Heart right ventricle (tissue), 16 donors: ENCODE data around the gene CD247. TPM values are rescaled to one million over a fixed set of nuclear protein-coding genes. Genes with fewer than 3 reads are reported as not detected.
A peak's percentile ranks its signal among the peaks of the same experiment; 100 is the strongest.

Experiments used
- ATAC-seq, 8 donors: fragments of 200-7000 bp; cut with Tn5 transposase; one replicate each; pipeline ENCODE4 v1.9.1; 2020; ENCODE audit warnings: mild to moderate bottlenecking in 8 of 8, moderate library complexity in 8 of 8, moderate number of reproducible peaks in 1 of 8
- DNase-seq, 2 donors: peaks; one replicate each; pipeline ENCODE4 v3.0.0-alpha.2; 2020
- H3K27ac ChIP-seq, 10 donors: fragments of 200-600 bp; sonication (generic) in 2 of 10; one replicate each; pipeline versions ENCODE4 v1.5.0 to v1.8.0; 2020 to 2022; ENCODE audit warnings: mild to moderate bottlenecking in 3 of 10
- H3K27me3 ChIP-seq, 7 donors: fragments of 200-600 bp; one replicate each; pipeline ENCODE4 v1.8.0; 2021 to 2022; ENCODE audit warnings: mild to moderate bottlenecking in 2 of 7
- H3K36me3 ChIP-seq, 9 donors: fragments of 200-600 bp; sonication (generic) in 1 of 9; one replicate each; pipeline versions ENCODE4 v1.5.0 to v1.8.0; 2020 to 2022; ENCODE audit warnings: mild to moderate bottlenecking in 2 of 9
- H3K4me1 ChIP-seq, 9 donors: fragments of 200-600 bp; sonication (generic) in 1 of 9; one replicate each; pipeline versions ENCODE4 v1.5.0 to v1.8.0; 2020 to 2022; ENCODE audit warnings: mild to moderate bottlenecking in 4 of 9
- H3K4me3 ChIP-seq, 10 donors: fragments of 200-600 bp; sonication (generic) in 2 of 10; one replicate each; pipeline versions ENCODE4 v1.5.0 to v1.8.0; 2020 to 2022; ENCODE audit warnings: mild to moderate bottlenecking in 7 of 10, moderate library complexity in 2 of 10
- H3K9me3 ChIP-seq, 11 donors: fragments of 200-600 bp in 10 of 11; sonication (generic) in 2 of 11; one replicate each; pipeline versions ENCODE4 v1.5.0 to v1.8.0; 2013 to 2022; ENCODE audit warnings: mild to moderate bottlenecking in 2 of 11, control low read depth in 1 of 11, moderate library complexity in 1 of 11
- WGBS, 2 donors: extraction: QIAGEN DNeasy Blood & Tissue Kit; methylation state at CpG; one replicate each; pipeline ENCODE4 v1.1.7; 2013; ENCODE audit warnings: inconsistent platforms in 1 of 2; 5-methylcytosine and 5-hydroxymethylcytosine counted together
- intact Hi-C, 10 donors: fragments of 100-400 bp; cut with DNase I; formaldehyde crosslinking; loops; one replicate each; pipeline versions ENCODE4 v1.11.1 to v1.14.2; 2022
- polyA plus RNA-seq, 2 donors: library from polyadenylated mRNA; stranded (reverse); fragments of 200-250 nt; gene quantifications; one replicate each; pipeline ENCODE4 v1.2.3, GENCODE V29; 2013
- total RNA-seq, 10 donors: library from RNA; stranded (reverse); fragmentation: NEBNext Ultra II Directional in 3 of 10; extraction: Animal tissue kit (Norgen Biotek cat#: 25700) in 3 of 10; gene quantifications; one replicate each; pipeline versions ENCODE4 v1.2.1 to v1.2.4, GENCODE V29; 2021 to 2023
- TF ChIP-seq, protein P1 (sequence below), 9 donors: fragments of 200-600 bp; sonication (generic) in 2 of 9; IDR thresholded peaks; one replicate each; pipeline versions ENCODE4 v1.5.0 to v1.8.0; 2021 to 2022; ENCODE audit warnings: antibody characterized with exemption in 9 of 9, mild to moderate bottlenecking in 5 of 9, moderate library complexity in 1 of 9
- donor health status: Arrhythmogenic right ventricular cardiomyopathy.
- donor health status: ischemic (EF 13 %, LVEDD 7.1; RV severe dilation, severe dysfunction).
- donor health status: healthy with polysubstance abuse.
- donor health status: DM: no; HTN: yes; CAD: no.
- donor health status: DM: no; HTN: no; CAD: no.
- donor health status: ischemic (EF 25% LVEDD 6.9; RV normal size, moderate dysfunction).
- donor health status: ischemic (EF 25% LVEDD 5.7; RV mildly dilated, moderate dysfunction).
- donor health status: healthy.
- donor health status: DM: yes; HTN: yes; CAD: no.
- donor health status: Ischemic cardiomyopathy.
- donor health status: ischemic (EF 35%, LVEDD 5.7; RV mildly dilated, moderate dysfunction).
- donor health status: nonischemic (EF 11% LVEDD 7.7; RV severe dilation, severe dysfunction).
- donor health status: DM: yes; HTN: yes; CAD: no.
- donor health status: PGD.
- donor health status: ischemic (EF 29% LVEDD 5.4; RV normal size, mild dysfunction).
- donor health status: nonischemic (EF 23%, LVEDD 6.1; RV moderate dilation, normal function).

The CD247 gene
- total and polyA plus RNA-seq, 12 donors: 0.31 to 6.5 (median 0.66) TPM; not detected in 1

DNA sequence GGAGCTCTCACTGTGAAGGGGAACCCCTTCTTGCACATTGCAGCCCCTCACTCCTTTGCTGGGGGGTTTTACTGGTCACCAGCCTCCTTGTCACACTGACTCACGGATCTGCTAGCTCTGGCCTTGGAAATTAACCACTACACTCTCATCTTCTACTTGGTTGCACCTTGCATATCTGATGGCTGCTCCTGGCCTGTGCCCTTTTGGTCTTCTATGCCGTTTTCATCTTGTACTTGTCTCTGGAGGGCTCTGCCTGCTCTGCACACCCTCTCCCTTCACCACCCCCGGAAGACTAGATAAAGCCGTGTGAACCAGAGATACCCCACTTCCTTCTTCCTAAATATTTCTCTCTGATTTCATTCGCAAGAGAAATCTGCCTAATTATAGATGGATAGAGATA is 44.6 kb downstream of the CD247 start:
- no peak overlapping the region for H3K27ac ChIP-seq
- TF ChIP-seq, protein P1, sequence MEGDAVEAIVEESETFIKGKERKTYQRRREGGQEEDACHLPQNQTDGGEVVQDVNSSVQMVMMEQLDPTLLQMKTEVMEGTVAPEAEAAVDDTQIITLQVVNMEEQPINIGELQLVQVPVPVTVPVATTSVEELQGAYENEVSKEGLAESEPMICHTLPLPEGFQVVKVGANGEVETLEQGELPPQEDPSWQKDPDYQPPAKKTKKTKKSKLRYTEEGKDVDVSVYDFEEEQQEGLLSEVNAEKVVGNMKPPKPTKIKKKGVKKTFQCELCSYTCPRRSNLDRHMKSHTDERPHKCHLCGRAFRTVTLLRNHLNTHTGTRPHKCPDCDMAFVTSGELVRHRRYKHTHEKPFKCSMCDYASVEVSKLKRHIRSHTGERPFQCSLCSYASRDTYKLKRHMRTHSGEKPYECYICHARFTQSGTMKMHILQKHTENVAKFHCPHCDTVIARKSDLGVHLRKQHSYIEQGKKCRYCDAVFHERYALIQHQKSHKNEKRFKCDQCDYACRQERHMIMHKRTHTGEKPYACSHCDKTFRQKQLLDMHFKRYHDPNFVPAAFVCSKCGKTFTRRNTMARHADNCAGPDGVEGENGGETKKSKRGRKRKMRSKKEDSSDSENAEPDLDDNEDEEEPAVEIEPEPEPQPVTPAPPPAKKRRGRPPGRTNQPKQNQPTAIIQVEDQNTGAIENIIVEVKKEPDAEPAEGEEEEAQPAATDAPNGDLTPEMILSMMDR (IDR thresholded peaks at IDR 0.05): no peak
- DNase-seq: no peak
- H3K27me3 ChIP-seq: peaks cover 0 to 14% (median 0%) of the 10 kb centered on the region in 7 donors
- intact Hi-C loops: no loop called here
- H3K4me3 ChIP-seq: no peak overlapping the region
- ATAC-seq: no peak
- WGBS, 2 donors: 38 to 53% methylated on average over 5 of the region's 5 CpGs
- H3K4me1 ChIP-seq: no peaks in the 10 kb centered on the region
- no peaks in the 10 kb centered on the region for H3K36me3 ChIP-seq
- peaks cover 0 to 9% (median 0%) of the 10 kb centered on the region in 11 donors for H3K9me3 ChIP-seq

DNA sequence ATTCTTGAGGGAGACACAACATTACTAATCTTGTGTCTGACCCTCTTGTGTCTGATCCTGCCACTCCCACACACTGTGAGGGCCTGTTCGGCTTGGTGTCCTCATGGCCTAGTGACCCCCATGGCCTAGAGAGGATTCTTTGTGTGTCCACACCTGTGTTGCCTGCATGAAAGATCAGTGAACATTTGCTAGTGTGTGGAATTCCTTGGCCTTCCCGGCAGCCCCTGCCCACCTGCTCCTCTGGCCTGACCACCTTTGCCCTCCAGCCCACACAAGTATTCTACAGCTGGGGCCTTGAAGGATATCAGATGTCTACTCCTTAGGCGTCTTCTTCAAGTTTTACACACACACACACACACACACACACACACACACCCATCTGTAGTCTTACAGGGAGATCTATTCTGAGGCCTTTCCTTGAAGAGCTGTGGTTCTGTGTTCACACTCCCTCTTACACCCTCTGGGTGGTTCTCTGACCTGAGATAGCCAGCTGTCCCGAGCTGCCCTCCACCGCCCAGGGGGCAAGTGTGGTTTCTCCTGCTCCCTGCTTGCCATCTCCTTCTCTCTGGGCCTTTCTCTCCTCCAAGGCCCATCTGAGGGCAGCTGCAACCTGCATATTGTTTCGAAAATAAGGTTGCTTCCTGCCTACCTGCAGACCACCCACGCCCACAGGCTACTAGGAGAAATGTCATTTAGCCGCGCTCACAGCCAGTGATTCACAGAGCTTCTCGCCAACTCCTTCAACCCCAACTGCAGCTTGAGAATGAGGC is 45.4 kb downstream of the CD247 start:
- no peaks in the 10 kb centered on the region for H3K36me3 ChIP-seq
- peaks cover 0 to 14% (median 0%) of the 10 kb centered on the region in 7 donors for H3K27me3 ChIP-seq
- ATAC-seq: peak in 1 of 8 donors; percentile 17
- TF ChIP-seq, protein P1 (IDR thresholded peaks at IDR 0.05): no peak
- H3K4me1 ChIP-seq: no peaks in the 10 kb centered on the region
- H3K27ac ChIP-seq: no peak overlapping the region
- H3K9me3 ChIP-seq: peaks cover 0 to 9% (median 0%) of the 10 kb centered on the region in 11 donors
- WGBS, 2 donors: 88 to 91% methylated on average over 10 of the region's 10 CpGs
- H3K4me3 ChIP-seq: no peak overlapping the region
- intact Hi-C loops: no loop called here
- DNase-seq: no peak

DNA sequence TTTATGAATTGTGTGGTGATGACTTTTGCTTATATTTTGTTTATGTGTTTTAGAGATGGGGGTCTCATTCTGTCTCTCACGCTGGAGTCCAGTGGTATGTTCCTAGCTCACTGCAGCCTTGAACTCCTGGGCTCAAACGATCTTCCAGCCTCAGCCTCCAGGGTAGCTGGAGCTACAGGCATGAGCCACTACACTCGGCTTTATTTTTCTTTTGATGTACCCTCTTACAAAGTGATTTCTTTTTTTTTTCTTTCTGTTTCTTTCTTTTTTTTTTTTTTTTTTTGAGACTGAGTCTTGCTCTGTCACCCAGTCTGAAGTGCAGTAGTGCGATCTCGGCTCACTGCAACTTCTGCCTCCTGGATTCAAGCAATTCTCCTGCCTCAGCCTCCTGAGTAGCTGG is 46.8 kb downstream of the CD247 start:
- WGBS, 2 donors: 86 to 90% methylated on average over 5 of the region's 5 CpGs
- TF ChIP-seq, protein P1 (IDR thresholded peaks at IDR 0.05): no peak
- Histone ChIP-seq H3K27ac (no peak overlapping the region), H3K4me1 (no peaks in the 10 kb centered on the region), H3K36me3 (no peaks in the 10 kb centered on the region), H3K9me3 (peaks cover 0 to 9% (median 0%) of the 10 kb centered on the region in 11 donors), H3K27me3 (peaks cover 0 to 14% (median 0%) of the 10 kb centered on the region in 7 donors), H3K4me3 (no peak overlapping the region)
- no peak for ATAC-seq
- intact Hi-C loops: no loop called here
- no peak for DNase-seq

DNA sequence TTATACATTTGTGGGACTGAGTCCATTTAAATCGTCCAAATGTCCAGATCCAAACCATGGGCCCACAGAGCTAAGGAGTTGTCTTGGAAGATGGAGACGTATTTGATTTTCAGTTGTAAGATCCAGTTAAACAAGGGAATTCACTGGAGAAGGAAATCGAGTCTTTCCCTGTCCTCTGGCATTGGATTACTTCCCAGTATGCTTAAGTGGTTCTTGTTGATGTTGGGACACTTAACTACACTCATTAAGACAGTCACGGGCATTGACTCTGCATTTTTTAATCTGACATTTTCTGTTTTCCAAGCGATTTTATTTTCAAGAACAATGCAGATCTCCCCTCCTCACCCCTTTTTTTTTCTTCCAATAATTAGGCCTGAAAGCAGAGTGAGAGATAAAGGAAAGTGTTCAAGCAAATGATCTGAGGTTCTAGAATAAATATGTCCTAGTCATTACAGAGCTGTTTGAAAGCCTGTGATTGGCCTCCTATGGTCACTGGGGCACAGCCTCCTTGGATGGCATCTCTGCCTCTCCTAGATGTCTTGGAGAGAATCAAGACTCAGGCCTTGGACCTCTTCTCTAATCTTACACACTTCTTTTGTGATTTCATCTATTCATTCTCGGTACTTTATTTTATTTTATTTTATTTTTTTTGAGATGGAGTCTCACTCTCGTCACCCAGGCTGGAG is 48.9 kb downstream of the CD247 start:
- Histone ChIP-seq H3K27me3 (peaks cover 0 to 4% (median 0%) of the 10 kb centered on the region in 7 donors), H3K36me3 (no peaks in the 10 kb centered on the region), H3K4me1 (peaks cover 0 to 5% (median 0%) of the 10 kb centered on the region in 9 donors), H3K4me3 (no peak overlapping the region), H3K27ac (no peak overlapping the region), H3K9me3 (no peaks in the 10 kb centered on the region)
- intact Hi-C loops: loop anchor here in 1 of 10 donors (10.0 kb wide), 1 partner anchor 55 kb away; no protein-coding TSS in a partner anchor
- TF ChIP-seq, protein P1 (IDR thresholded peaks at IDR 0.05): no peak
- DNase-seq (no peak), ATAC-seq (no peak)
- 76 to 78% methylated on average over 7 of the region's 7 CpGs for WGBS, 2 donors
